NCI-H1417 treated with DMSO at 0.1 percent for 48 hours (cell line): ENCODE results near the gene FAIM.
"Not testable (repeated sequence)": the region's sequence is repeated elsewhere in the genome, so short reads cannot be mapped to it uniquely, and the experiment has no call there.

ENCODE experiments used
- DNase-seq: peaks from one replicate; lab custom pipeline; 2025; lab: John Stamatoyannopoulos, UW

The FAIM gene

DNA sequence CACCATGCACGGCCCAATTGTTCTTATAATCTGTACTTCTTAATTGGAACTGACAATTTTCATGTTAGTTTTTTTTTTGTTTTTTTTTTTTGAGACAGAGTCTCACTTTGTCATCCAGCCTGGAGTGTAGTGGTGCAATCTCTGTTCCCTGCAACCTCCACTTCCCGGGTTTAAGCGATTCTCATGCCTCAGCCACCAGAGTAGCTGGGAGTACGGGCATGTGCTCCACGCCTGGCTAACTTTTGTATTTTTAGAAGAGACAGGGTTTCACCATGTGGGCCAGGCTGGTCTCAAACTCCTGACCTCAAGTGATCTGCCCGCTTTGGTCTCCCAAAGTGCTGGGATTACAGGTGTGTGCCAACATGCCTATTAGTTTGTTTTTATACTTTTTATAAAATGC is 72.4 kb downstream of the FAIM start:
- DNase-seq: not testable (repeated sequence)

- DNase-seq: no peak
Observed at GRCh38 chr3:138681463-138682220, 73.1 kb downstream of the FAIM start.

DNA sequence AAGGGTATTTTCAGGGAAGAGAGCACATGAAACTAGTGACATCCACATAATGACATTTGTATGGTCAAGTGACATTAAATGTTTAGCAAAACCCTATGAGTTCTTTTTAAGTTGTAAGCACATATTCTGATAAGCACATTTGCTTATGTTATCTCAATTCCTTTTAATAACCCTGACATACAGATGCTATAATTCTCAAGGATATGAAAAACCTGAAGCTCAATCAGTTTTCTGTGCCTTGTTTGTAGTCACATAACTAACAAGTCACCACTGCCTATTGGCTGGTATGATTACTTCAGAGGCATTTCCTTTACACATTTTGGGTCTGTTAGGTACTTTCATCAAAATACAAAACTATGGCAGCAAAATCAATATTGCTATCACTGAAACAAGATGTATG is 74.1 kb downstream of the FAIM start:
- DNase-seq: no peak
